Tibial artery (tissue), 4 donors: ENCODE results near the gene ALOX5AP.

Experiments used
- DNase-seq, 2 donors: peaks; one replicate each; pipeline ENCODE4 v3.0.0-alpha.2; 2019
- H3K27ac ChIP-seq, 2 donors: fragments of 200-600 bp; sonication (generic) in 1 of 2; 1 replicate in 1 of 2; 2 replicates in 1 of 2; pipeline ENCODE4 v1.5.1; 2018 to 2019; ENCODE audit warnings: mild to moderate bottlenecking in 1 of 2
- H3K27me3 ChIP-seq, 2 donors: fragments of 200-600 bp; sonication (generic) in 1 of 2; one replicate each; pipeline versions ENCODE4 v1.5.1 to v1.6.0; 2016 to 2019
- H3K36me3 ChIP-seq, 3 donors: fragments of 200-600 bp; sonication (generic) in 2 of 3; one replicate each; pipeline ENCODE4 v1.5.1; 2016 to 2019; ENCODE audit warnings: mild to moderate bottlenecking in 2 of 3
- H3K4me1 ChIP-seq, 4 donors: fragments of 200-600 bp; sonication (generic) in 2 of 4; 1 replicate in 3 of 4; 2 replicates in 1 of 4; pipeline ENCODE4 v1.5.1; 2016 to 2019
- H3K4me3 ChIP-seq, 2 donors: fragments of 200-600 bp; sonication (generic) in 1 of 2; 1 replicate in 1 of 2; 2 replicates in 1 of 2; pipeline ENCODE4 v1.5.1; 2018 to 2019; ENCODE audit warnings: mild to moderate bottlenecking in 2 of 2
- H3K9me3 ChIP-seq, 3 donors: fragments of 200-600 bp; sonication (generic) in 1 of 3; one replicate each; pipeline ENCODE4 v1.5.1; 2016 to 2019
- CTCF ChIP-seq, 2 experiments: fragments of 200-600 bp in 1 of 2; fragments of 450-650 bp in 1 of 2; IDR thresholded peaks; one replicate each; pipeline ENCODE4 v1.5.1; 2017 to 2019; ENCODE audit warnings: antibody characterized with exemption in 2 of 2, mild to moderate bottlenecking in 1 of 2, moderate library complexity in 1 of 2
- intact Hi-C: fragments of 100-400 bp; cut with DNase I; formaldehyde crosslinking; loops from one replicate; pipeline ENCODE4 v1.15.0; 2023; ENCODE audit warnings: low total_unique reads

ALOX5AP gene

GRCh38 chr13:30739761-30740642, 4.7 kb downstream of the ALOX5AP start:
- intact Hi-C loops = no loop called here
- DNase-seq = no peak
- no peak overlapping the region for H3K4me3 ChIP-seq

GRCh38 chr13:30742901-30743300, 7.6 kb downstream of the ALOX5AP start:
- no peak for TF ChIP-seq CTCF (IDR thresholded peaks at IDR 0.05)
- Histone ChIP-seq H3K27ac (peak overlapping the region; percentile 74 to 76), H3K36me3 (no peaks in the 10 kb centered on the region), H3K4me1 (peaks cover 3 to 52% (median 37%) of the 10 kb centered on the region in 4 donors), H3K4me3 (no peak overlapping the region), H3K9me3 (no peaks in the 10 kb centered on the region), H3K27me3 (no peaks in the 10 kb centered on the region)
- no peak for DNase-seq
- intact Hi-C loops = no loop called here

More at GRCh38 chr13:30739761-30740642, 4.7 kb downstream of the ALOX5AP start:
- no peaks in the 10 kb centered on the region for H3K27me3 ChIP-seq
- peaks cover 3 to 23% (median 20%) of the 10 kb centered on the region in 4 donors for H3K4me1 ChIP-seq
- H3K36me3 ChIP-seq = no peaks in the 10 kb centered on the region
- TF ChIP-seq CTCF (IDR thresholded peaks at IDR 0.05) = no peak
- H3K9me3 ChIP-seq = no peaks in the 10 kb centered on the region
- H3K27ac ChIP-seq = peak overlapping the region in 1 of 2 donors; percentile 8

DNA sequence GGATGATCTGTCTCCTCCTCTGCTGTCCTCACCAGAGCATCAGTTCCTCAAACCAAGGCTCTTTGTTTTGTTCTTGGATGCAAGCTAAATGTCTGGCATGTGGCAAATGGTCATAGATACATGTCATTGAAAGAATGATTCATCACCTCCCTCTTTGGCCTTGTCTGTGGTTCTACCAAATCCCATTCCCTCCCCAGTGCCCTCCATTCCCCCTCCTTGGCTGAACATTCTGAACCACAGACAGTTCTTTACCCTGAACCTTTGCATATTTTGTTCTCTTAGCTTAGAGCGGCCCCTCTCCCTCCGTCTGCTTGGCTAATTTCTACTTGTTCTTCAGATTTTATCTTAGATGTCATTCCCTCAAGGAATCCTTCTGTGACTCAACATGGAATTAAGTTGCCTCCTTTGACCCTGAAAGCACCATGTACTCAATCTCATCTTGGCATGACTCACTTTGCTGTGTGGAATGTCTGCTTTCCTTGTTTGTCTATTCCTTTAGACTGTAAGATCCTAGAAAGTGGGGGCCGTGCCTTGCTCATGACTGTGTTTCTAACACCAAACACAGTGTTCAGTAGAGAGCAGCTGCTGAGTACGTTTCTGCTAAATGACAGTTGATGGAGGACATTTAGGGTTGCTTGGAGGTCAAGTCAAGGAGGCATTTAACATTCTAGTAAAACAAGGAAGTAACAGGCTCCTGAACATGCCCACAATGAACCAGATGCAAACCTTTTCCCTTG, 8.1 kb downstream of the ALOX5AP start:
- H3K4me3 ChIP-seq = no peak overlapping the region
- H3K4me1 ChIP-seq = peaks cover 3 to 54% (median 37%) of the 10 kb centered on the region in 4 donors
- no peak for TF ChIP-seq CTCF (IDR thresholded peaks at IDR 0.05)
- H3K27ac ChIP-seq = peak overlapping the region; percentile 74 to 76
- H3K9me3 ChIP-seq = no peaks in the 10 kb centered on the region
- no peaks in the 10 kb centered on the region for H3K36me3 ChIP-seq
- no peaks in the 10 kb centered on the region for H3K27me3 ChIP-seq
- peak; percentile 78 to 82 for DNase-seq
- intact Hi-C loops = no loop called here

GRCh38 chr13:30744056-30744680, 8.8 kb downstream of the ALOX5AP start:
- H3K9me3 ChIP-seq = no peaks in the 10 kb centered on the region
- H3K27ac ChIP-seq = peak overlapping the region; percentile 74 to 76
- intact Hi-C loops = no loop called here
- DNase-seq = no peak
- TF ChIP-seq CTCF (IDR thresholded peaks at IDR 0.05) = no peak
- H3K4me1 ChIP-seq = peaks cover 3 to 54% (median 37%) of the 10 kb centered on the region in 4 donors
- no peaks in the 10 kb centered on the region for H3K27me3 ChIP-seq
- H3K36me3 ChIP-seq = no peaks in the 10 kb centered on the region
- no peak overlapping the region for H3K4me3 ChIP-seq

DNA sequence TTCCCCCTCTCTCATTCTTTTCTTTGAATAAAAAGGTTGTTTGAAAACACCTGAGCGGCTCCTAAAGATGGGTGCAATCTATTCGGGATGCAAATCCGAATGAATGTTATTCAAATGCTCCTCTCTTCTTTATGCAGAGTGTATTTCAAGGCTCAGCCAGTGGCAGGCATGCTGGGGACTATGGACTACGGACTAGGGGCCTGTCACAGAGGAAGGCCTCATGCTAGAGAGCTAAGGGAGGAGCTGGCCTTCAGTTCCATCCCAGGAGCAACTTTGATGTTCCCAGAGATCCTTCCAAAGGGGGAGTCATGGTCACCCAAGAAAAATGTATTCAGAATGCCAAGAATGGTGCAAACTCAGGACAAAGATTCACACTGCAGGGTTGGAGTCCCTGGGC, 9.3 kb downstream of the ALOX5AP start:
- no peaks in the 10 kb centered on the region for H3K27me3 ChIP-seq
- DNase-seq = no peak
- intact Hi-C loops = no loop called here
- TF ChIP-seq CTCF (IDR thresholded peaks at IDR 0.05) = no peak
- H3K4me1 ChIP-seq = peaks cover 3 to 54% (median 37%) of the 10 kb centered on the region in 4 donors
- no peaks in the 10 kb centered on the region for H3K36me3 ChIP-seq
- H3K4me3 ChIP-seq = no peak overlapping the region
- no peaks in the 10 kb centered on the region for H3K9me3 ChIP-seq
- H3K27ac ChIP-seq = peak overlapping the region; percentile 74 to 76
